OCI-LY7 (cell line): ENCODE measurements around the gene WDTC1. TPM values are rescaled to one million over a fixed set of nuclear protein-coding genes. Genes with fewer than 3 reads are reported as not detected.

ENCODE experiments used
- BruUV-seq: library from RNA; stranded (reverse); fragments of 400-500 nt; replicated peaks from 2 replicates; lab custom pipeline; 2021; lab: Mats Ljungman, UMichigan
- CTCF ChIA-PET: fragments of 300-600 bp; sonication (Branson Sonifier 250); formaldehyde crosslinking; loops from one replicate; lab custom pipeline; 2022; ENCODE audit warnings: antibody characterized with exemption; ENCODE audit not compliant: unreplicated experiment; lab: Charles Lee
- POLR2A ChIA-PET: fragments of 300-600 bp; sonication (Branson Sonifier 250); formaldehyde crosslinking; loops from one replicate; lab custom pipeline; 2022; ENCODE audit warnings: antibody characterized with exemption; lab: Charles Lee
- DNase-seq: peaks from one replicate; pipeline ENCODE4 v3.0.0-alpha.2; 2015; ENCODE audit warnings: low spot score
- H2AFZ ChIP-seq: fragments of 200-600 bp; sonication (generic), shearing (Covaris generic); 2 replicates; pipeline ENCODE4 v1.6.1; 2014; ENCODE audit warnings: mild to moderate bottlenecking, antibody characterized with exemption, low read length, moderate library complexity
- H3K27ac ChIP-seq: fragments of 200-600 bp; sonication (generic); 2 replicates; pipeline ENCODE4 v1.5.1; 2014; ENCODE audit warnings: mixed run types, low read depth, mild to moderate bottlenecking, moderate library complexity, low read length, inconsistent platforms; ENCODE audit not compliant: poor library complexity, severe bottlenecking
- H3K36me3 ChIP-seq: fragments of 200-600 bp; sonication (generic); 2 replicates; pipeline ENCODE4 v1.6.1; 2014; ENCODE audit warnings: mild to moderate bottlenecking, antibody characterized with exemption, low read length, moderate library complexity, mixed read lengths; ENCODE audit not compliant: insufficient read depth
- H3K4me1 ChIP-seq: fragments of 200-600 bp; sonication (generic); 2 replicates; pipeline ENCODE4 v1.5.1; 2014; ENCODE audit warnings: mild to moderate bottlenecking, low read length; ENCODE audit not compliant: insufficient read depth, poor library complexity, severe bottlenecking
- H3K4me2 ChIP-seq: fragments of 200-600 bp; sonication (generic); 2 replicates; pipeline ENCODE4 v1.6.1; 2014; ENCODE audit warnings: mild to moderate bottlenecking, low read length
- H3K4me3 ChIP-seq: fragments of 200-600 bp; sonication (generic); 2 replicates; pipeline ENCODE4 v1.5.1; 2014; ENCODE audit warnings: mild to moderate bottlenecking, low read depth, low read length; ENCODE audit not compliant: poor library complexity, severe bottlenecking
- H3K79me2 ChIP-seq: fragments of 200-600 bp; sonication (generic); 2 replicates; pipeline ENCODE4 v1.6.1; 2016; ENCODE audit warnings: low read depth, mild to moderate bottlenecking, low read length, moderate library complexity, mixed read lengths; ENCODE audit not compliant: insufficient read depth
- H3K9me2 ChIP-seq: fragments of 200-600 bp; sonication (generic); 2 replicates; pipeline ENCODE4 v1.6.1; 2016; ENCODE audit warnings: mild to moderate bottlenecking, low read length, mixed read lengths; ENCODE audit not compliant: insufficient read depth
- H3K9me3 ChIP-seq: fragments of 200-600 bp; sonication (generic); 2 replicates; pipeline ENCODE4 v1.6.1; 2014; ENCODE audit warnings: mild to moderate bottlenecking, mixed run types, low read length, mixed read lengths
- H4K20me1 ChIP-seq: fragments of 200-600 bp; sonication (generic); 2 replicates; pipeline ENCODE4 v1.6.1; 2014; ENCODE audit warnings: mild to moderate bottlenecking, antibody characterized with exemption, low read length, moderate library complexity, mixed read lengths; ENCODE audit not compliant: insufficient read depth
- CTCF ChIP-seq: fragments of 200-600 bp; sonication (generic); conservative IDR thresholded peaks from 2 replicates; pipeline ENCODE4 v1.5.1; 2014; ENCODE audit warnings: mild to moderate bottlenecking, antibody characterized with exemption, low read length, moderate library complexity, mixed read lengths
- EZH2phosphoT487 ChIP-seq: fragments of 200-600 bp; sonication (generic); IDR thresholded peaks from 2 replicates; pipeline ENCODE4 v1.6.1; 2018; ENCODE audit warnings: low read depth, borderline replicate concordance, mild to moderate bottlenecking, mixed run types, antibody characterized with exemption, low read length, moderate library complexity, mixed read lengths
- intact Hi-C: fragments of 100-400 bp; cut with micrococcal nuclease; formaldehyde crosslinking; loops from one replicate; pipeline ENCODE4 v1.10.0; 2022; ENCODE audit not compliant: unreplicated experiment
- total RNA-seq, 2 experiments: library from RNA; depleted of rRNA in 1 of 2; stranded (reverse); fragments of >200 nt in 1 of 2; shearing (Covaris generic) in 1 of 2; gene quantifications; 2 replicates each; pipeline ENCODE4 v1.2.3, GENCODE V29; 2014 to 2022

WDTC1 gene
- total RNA-seq, 2 experiments from 2014 or later, result 18.2 to 27.8 TPM

- POLR2A ChIA-PET, result interaction anchor here (0.9 kb wide), 1 partner anchor 249 kb away, joined by 4 read pairs; the partner anchor contains the start of gene AHDC1
- peaks cover 26% of the 10 kb centered on the region for H3K4me1 ChIP-seq
Observed at GRCh38 chr1:27355683-27356082, 121.3 kb downstream of the WDTC1 start.

GRCh38 chr1:27356277-27356618 lies 121.8 kb downstream of the WDTC1 start:
- POLR2A ChIA-PET, result no interaction called here
- Histone ChIP-seq H2AFZ (no peak overlapping the region), H3K36me3 (no peaks in the 10 kb centered on the region), H3K9me2 (no peaks in the 10 kb centered on the region), H3K9me3 (no peaks in the 10 kb centered on the region), H3K4me2 (peak overlapping the region; percentile 84), H3K27ac (no peak overlapping the region), H3K79me2 (no peaks in the 10 kb centered on the region), H3K4me1 (peaks cover 26% of the 10 kb centered on the region), H3K4me3 (peak overlapping the region; percentile 65), H4K20me1 (no peaks in the 10 kb centered on the region)
- intact Hi-C loops, result loop anchor here (10.0 kb wide), 1 partner anchor 51 kb away; no protein-coding TSS in a partner anchor
- TF ChIP-seq CTCF (no peak), EZH2phosphoT487 (no peak)
- CTCF ChIA-PET, result interaction anchor here (1.0 to 1.6 kb wide), 2 partner anchors 43 to 60 kb away, joined by 3 to 5 read pairs; no protein-coding TSS in a partner anchor
- no TSS peak for BruUV-seq
- no peak for DNase-seq

More at GRCh38 chr1:27355683-27356082, 121.3 kb downstream of the WDTC1 start:
- Histone ChIP-seq H2AFZ (no peak overlapping the region), H3K9me2 (no peaks in the 10 kb centered on the region), H3K36me3 (no peaks in the 10 kb centered on the region), H3K4me2 (no peak overlapping the region), H3K4me3 (no peak overlapping the region), H3K9me3 (no peaks in the 10 kb centered on the region), H3K79me2 (no peaks in the 10 kb centered on the region), H3K27ac (no peak overlapping the region), H4K20me1 (no peaks in the 10 kb centered on the region)
- CTCF ChIA-PET, result no interaction called here
- BruUV-seq, result no TSS peak
- intact Hi-C loops, result loop anchor here (10.0 kb wide), 1 partner anchor 51 kb away; no protein-coding TSS in a partner anchor
- no peak for TF ChIP-seq EZH2phosphoT487
- TF ChIP-seq CTCF, result no peak
- DNase-seq, result no peak

GRCh38 chr1:27356619-27357280 lies 122.3 kb downstream of the WDTC1 start:
- Histone ChIP-seq H3K4me1 (peaks cover 26% of the 10 kb centered on the region), H3K79me2 (no peaks in the 10 kb centered on the region), H3K27ac (peak overlapping the region; percentile 25), H3K9me3 (no peaks in the 10 kb centered on the region), H3K36me3 (no peaks in the 10 kb centered on the region), H3K4me3 (peak overlapping the region; percentile 65), H4K20me1 (no peaks in the 10 kb centered on the region), H3K9me2 (no peaks in the 10 kb centered on the region), H3K4me2 (peak overlapping the region; percentile 84), H2AFZ (peak overlapping the region; percentile 83; the same call in 1 of the 2 replicates)
- peak; percentile 48 for DNase-seq
- ChIA-PET CTCF (interaction anchor here (0.5 to 1.6 kb wide), 8 partner anchors 8 to 250 kb away, joined by 3 to 5 read pairs (median 4); no protein-coding TSS in a partner anchor), POLR2A (interaction anchor here (0.6 kb wide), 1 partner anchor 16 kb away, joined by 3 read pairs; no protein-coding TSS in a partner anchor)
- intact Hi-C loops, result loop anchor here (1.0 to 10.0 kb wide), 5 partner anchors 13 to 250 kb away; no protein-coding TSS in a partner anchor
- no TSS peak for BruUV-seq
- TF ChIP-seq EZH2phosphoT487, result no peak
- no peak for TF ChIP-seq CTCF
